Activated CD8-positive, alpha-beta memory T cell treated with anti-CD3 and anti-CD28 coated beads, Interleukin-2, amount 50 U/mL, for 4 hours (primary cell): Measurements from ENCODE around the gene DTHD1.

ENCODE experiments used
- DNase-seq: peaks from one replicate; pipeline ENCODE4 v3.0.0-alpha.2; 2020

Gene DTHD1

GRCh38 chr4:36281384-36282106 is at the start of gene DTHD1:
Gene DTHD1 (plus strand): TSS chr4:36281616. CDS start chr4:36281759, 143 bp downstream.
- DNase-seq, result peak; percentile 23

GRCh38 chr4:36233567-36234266 is 47.7 kb upstream of the DTHD1 start:
- no peak for DNase-seq

GRCh38 chr4:36235306-36235705 is 46.1 kb upstream of the DTHD1 start:
- no peak for DNase-seq

- DNase-seq, result no peak
Observed at GRCh38 chr4:36236159-36236558, 45.3 kb upstream of the DTHD1 start.

GRCh38 chr4:36237366-36238313 is 43.8 kb upstream of the DTHD1 start:
- DNase-seq, result no peak

GRCh38 chr4:36241771-36242170 is 39.6 kb upstream of the DTHD1 start:
- DNase-seq, result no peak

- no peak for DNase-seq
Observed at GRCh38 chr4:36242629-36243354, 38.6 kb upstream of the DTHD1 start.

GRCh38 chr4:36243355-36244256 is 37.8 kb upstream of the DTHD1 start:
- DNase-seq, result peak; percentile 59

- DNase-seq, result peak; percentile 84
Observed at GRCh38 chr4:36244257-36245082, 36.9 kb upstream of the DTHD1 start, which contains the start of gene ARAP2. Gene ARAP2 (minus strand): TSS chr4:36244514. CDS start chr4:36229486, 15,028 bp downstream.

GRCh38 chr4:36249610-36250009 is 31.8 kb upstream of the DTHD1 start:
- no peak for DNase-seq

- DNase-seq, result no peak
Observed at GRCh38 chr4:36251983-36252382, 29.4 kb upstream of the DTHD1 start.

GRCh38 chr4:36254371-36254770 is 27.0 kb upstream of the DTHD1 start:
- DNase-seq, result no peak

- peak; percentile 53 for DNase-seq
Observed at GRCh38 chr4:36255577-36255976, 25.8 kb upstream of the DTHD1 start.

- DNase-seq, result no peak
Observed at GRCh38 chr4:36256398-36256891, 25.0 kb upstream of the DTHD1 start.

- no peak for DNase-seq
Observed at GRCh38 chr4:36260731-36261130, 20.7 kb upstream of the DTHD1 start.

GRCh38 chr4:36264207-36264826 is 17.1 kb upstream of the DTHD1 start:
- no peak for DNase-seq

- no peak for DNase-seq
Observed at GRCh38 chr4:36267486-36268268, 13.7 kb upstream of the DTHD1 start.

- peak; percentile 22 for DNase-seq
Observed at GRCh38 chr4:36269101-36269500, 12.3 kb upstream of the DTHD1 start.
